CD4-positive, alpha-beta T cell (primary cell): ENCODE data around the gene OR51B5. TPM values are rescaled to one million over a fixed set of nuclear protein-coding genes. Genes with fewer than 3 reads are reported as not detected.
"Not testable (repeated sequence)": the region's sequence is repeated elsewhere in the genome, so short reads cannot be mapped to it uniquely, and the experiment has no call there.

ENCODE experiments used
- ATAC-seq: fragments of 200-7000 bp; cut with Tn5 transposase; one replicate; pipeline ENCODE4 v1.10.0; 2022; ENCODE audit warnings: mild to moderate bottlenecking; ENCODE audit not compliant: poor library complexity
- CTCF ChIA-PET: fragments of 350-600 bp; sonication (Branson Sonifier 250); formaldehyde crosslinking; loops from one replicate; lab custom pipeline; 2021; ENCODE audit warnings: antibody characterized with exemption, inconsistent platforms; lab: Charles Lee
- POLR2A ChIA-PET: fragments of 350-600 bp; sonication (Branson Sonifier 250); formaldehyde crosslinking; loops from one replicate; lab custom pipeline; 2021; ENCODE audit warnings: antibody characterized with exemption, inconsistent platforms; lab: Charles Lee
- DNase-seq, 14 experiments: peaks; one replicate each; pipeline ENCODE4 v3.0.0-alpha.2; 2013 to 2020; ENCODE audit warnings: mixed read lengths in 2 of 14
- H3K27ac ChIP-seq, 2 donors: one replicate each; pipeline versions ENCODE4 v1.5.1 to v1.7.0; 2013; ENCODE audit warnings: low read length in 2 of 2, low read depth in 1 of 2, mild to moderate bottlenecking in 1 of 2
- H3K27me3 ChIP-seq, 2 experiments: 1 replicate in 1 of 2; 2 replicates in 1 of 2; pipeline versions ENCODE4 v1.6.1 to v1.7.0; 2013; ENCODE audit warnings: low read length in 2 of 2, control low read depth in 1 of 2, mild to moderate bottlenecking in 1 of 2, moderate library complexity in 1 of 2; ENCODE audit not compliant: insufficient read depth in 2 of 2, control insufficient read depth in 1 of 2
- H3K36me3 ChIP-seq: one replicate; pipeline ENCODE4 v1.6.1; 2013; ENCODE audit warnings: low read length, control low read depth; ENCODE audit not compliant: insufficient read depth
- H3K4me1 ChIP-seq: one replicate; pipeline ENCODE4 v1.6.1; 2013; ENCODE audit warnings: low read length, control low read depth; ENCODE audit not compliant: insufficient read depth
- H3K4me3 ChIP-seq: one replicate; pipeline ENCODE4 v1.5.1; 2013; ENCODE audit warnings: mild to moderate bottlenecking, low read length, moderate library complexity
- H3K9me3 ChIP-seq, 2 experiments: 1 replicate in 1 of 2; 2 replicates in 1 of 2; pipeline versions ENCODE4 v1.6.1 to v1.7.0; 2013; ENCODE audit warnings: low read length in 2 of 2, mild to moderate bottlenecking in 2 of 2, control low read depth in 1 of 2, moderate library complexity in 1 of 2; ENCODE audit not compliant: control insufficient read depth in 1 of 2, insufficient read depth in 1 of 2
- H3K27ac Mint-ChIP-seq: one replicate; pipeline ENCODE4 v1.8.0; 2020; ENCODE audit warnings: mixed read lengths
- H3K27me3 Mint-ChIP-seq: one replicate; pipeline ENCODE4 v1.8.0; 2021; ENCODE audit warnings: mixed read lengths
- H3K36me3 Mint-ChIP-seq: one replicate; pipeline ENCODE4 v1.8.0; 2021; ENCODE audit warnings: low read depth, mixed read lengths
- H3K4me1 Mint-ChIP-seq: one replicate; pipeline ENCODE4 v1.8.0; 2021; ENCODE audit warnings: low read depth, mixed read lengths
- H3K4me3 Mint-ChIP-seq: one replicate; pipeline ENCODE4 v1.8.0; 2020; ENCODE audit warnings: mild to moderate bottlenecking, mixed read lengths
- H3K9me3 Mint-ChIP-seq: one replicate; pipeline ENCODE4 v1.8.0; 2020; ENCODE audit warnings: mixed read lengths
- intact Hi-C, 2 experiments: fragments of 100-400 bp; cut with DNase I in 1 of 2; cut with micrococcal nuclease in 1 of 2; formaldehyde crosslinking; loops; one replicate each; pipeline versions ENCODE4 v1.15.1 to v1.9.0; 2023 to 2025; cut with DNase I, micrococcal nuclease
- total RNA-seq, 174 experiments: library from RNA in 2 of 174; stranded (reverse) in 2 of 174; gene quantifications; one replicate each; pipeline ENCODE4 v1.2.3 and lab custom pipeline; 2021 to 2026
- TF ChIP-seq, protein P1 (sequence below): fragments of 200-600 bp; IDR thresholded peaks from one replicate; pipeline ENCODE4 v1.8.0; 2022; ENCODE audit warnings: antibody characterized with exemption, mild to moderate bottlenecking

Gene OR51B5
- total RNA-seq, 2 experiments from 2014 or later = 0.30 TPM; not detected in 1

DNA sequence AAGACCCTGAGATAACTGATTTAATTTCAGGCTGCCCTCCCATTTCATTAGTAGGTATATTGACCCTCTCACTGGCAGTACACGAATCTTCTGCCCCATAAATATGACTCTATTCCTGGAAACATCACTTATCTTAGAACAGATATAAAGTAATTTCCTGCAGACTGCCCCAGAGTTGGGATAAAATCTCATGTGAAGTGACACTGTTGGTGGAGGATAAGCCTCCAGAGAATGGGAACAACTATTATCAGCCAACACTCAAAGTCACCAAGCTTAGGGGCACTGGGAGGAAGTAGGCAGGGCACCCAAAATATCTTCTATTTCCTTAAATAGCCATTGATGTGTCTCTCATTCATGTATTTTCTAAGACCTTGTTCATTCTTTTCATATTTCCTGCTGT is 8.2 kb downstream of the OR51B5 start:
- peaks cover 12% of the 10 kb centered on the region for H3K27me3 Mint-ChIP-seq
- H3K9me3 Mint-ChIP-seq = no peaks in the 10 kb centered on the region
- H3K4me1 Mint-ChIP-seq = no peaks in the 10 kb centered on the region
- H3K36me3 ChIP-seq = no peaks in the 10 kb centered on the region
- H3K27ac Mint-ChIP-seq = no peak overlapping the region
- DNase-seq = no peak
- H3K36me3 Mint-ChIP-seq = no peaks in the 10 kb centered on the region
- H3K27ac ChIP-seq = no peak overlapping the region
- no peaks in the 10 kb centered on the region for H3K9me3 ChIP-seq
- ChIA-PET CTCF (no interaction called here), POLR2A (no interaction called here)
- intact Hi-C loops = no loop called here
- no peak overlapping the region for H3K4me3 Mint-ChIP-seq
- ATAC-seq = no peak
- no peaks in the 10 kb centered on the region for H3K27me3 ChIP-seq
- no peaks in the 10 kb centered on the region for H3K4me1 ChIP-seq
- H3K4me3 ChIP-seq = no peak overlapping the region
- TF ChIP-seq, protein P1, sequence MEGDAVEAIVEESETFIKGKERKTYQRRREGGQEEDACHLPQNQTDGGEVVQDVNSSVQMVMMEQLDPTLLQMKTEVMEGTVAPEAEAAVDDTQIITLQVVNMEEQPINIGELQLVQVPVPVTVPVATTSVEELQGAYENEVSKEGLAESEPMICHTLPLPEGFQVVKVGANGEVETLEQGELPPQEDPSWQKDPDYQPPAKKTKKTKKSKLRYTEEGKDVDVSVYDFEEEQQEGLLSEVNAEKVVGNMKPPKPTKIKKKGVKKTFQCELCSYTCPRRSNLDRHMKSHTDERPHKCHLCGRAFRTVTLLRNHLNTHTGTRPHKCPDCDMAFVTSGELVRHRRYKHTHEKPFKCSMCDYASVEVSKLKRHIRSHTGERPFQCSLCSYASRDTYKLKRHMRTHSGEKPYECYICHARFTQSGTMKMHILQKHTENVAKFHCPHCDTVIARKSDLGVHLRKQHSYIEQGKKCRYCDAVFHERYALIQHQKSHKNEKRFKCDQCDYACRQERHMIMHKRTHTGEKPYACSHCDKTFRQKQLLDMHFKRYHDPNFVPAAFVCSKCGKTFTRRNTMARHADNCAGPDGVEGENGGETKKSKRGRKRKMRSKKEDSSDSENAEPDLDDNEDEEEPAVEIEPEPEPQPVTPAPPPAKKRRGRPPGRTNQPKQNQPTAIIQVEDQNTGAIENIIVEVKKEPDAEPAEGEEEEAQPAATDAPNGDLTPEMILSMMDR = no peak

GRCh38 chr11:5324197-5324596 is 19.1 kb downstream of the OR51B5 start, which contains the start of gene OR51B2:
Gene OR51B2 (minus strand): TSS chr11:5324297. CDS start chr11:5324297, 0 bp downstream.
- no peak within 1 kb of the TSS for H3K27ac ChIP-seq
- H3K9me3 ChIP-seq = no peaks in the 10 kb centered on the region
- H3K27me3 ChIP-seq = no peaks in the 10 kb centered on the region
- POLR2A ChIA-PET = no interaction called here
- no peaks in the 10 kb centered on the region for H3K4me1 Mint-ChIP-seq
- no peaks in the 10 kb centered on the region for H3K9me3 Mint-ChIP-seq
- H3K4me3 Mint-ChIP-seq = no peak within 1 kb of the TSS
- intact Hi-C loops = no loop called here
- no peaks in the 10 kb centered on the region for H3K36me3 Mint-ChIP-seq
- DNase-seq = no peak
- TF ChIP-seq, protein P1 = no peak
- no peak within 1 kb of the TSS for H3K27ac Mint-ChIP-seq
- H3K27me3 Mint-ChIP-seq = no peaks in the 10 kb centered on the region
- no peaks in the 10 kb centered on the region for H3K4me1 ChIP-seq
- no peak within 1 kb of the TSS for H3K4me3 ChIP-seq
- H3K36me3 ChIP-seq = no peaks in the 10 kb centered on the region
- CTCF ChIA-PET = no interaction called here
- ATAC-seq = no peak

DNA sequence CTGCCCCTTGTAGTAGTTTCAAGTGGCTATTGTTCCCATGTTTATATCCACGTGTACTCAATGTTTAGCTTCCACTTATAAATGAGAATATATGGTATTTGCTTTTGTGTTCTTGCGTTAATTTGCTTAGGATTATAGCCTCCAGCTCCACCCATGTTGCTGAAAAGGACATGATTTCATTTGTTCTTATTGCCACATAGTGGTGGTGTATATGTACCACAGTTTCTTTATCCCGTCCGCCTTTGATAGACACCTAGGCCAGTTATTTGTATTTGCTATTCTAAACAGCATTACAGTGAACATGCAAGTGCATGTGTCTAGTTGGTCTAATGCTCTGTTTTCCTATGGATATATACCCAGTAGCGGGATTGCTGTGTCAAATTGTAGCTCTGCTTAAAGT is 26.0 kb downstream of the OR51B5 start:
- Mint-ChIP-seq H3K27ac (no peak overlapping the region), H3K4me1 (no peaks in the 10 kb centered on the region), H3K4me3 (no peak overlapping the region), H3K36me3 (no peaks in the 10 kb centered on the region), H3K9me3 (no peaks in the 10 kb centered on the region), H3K27me3 (peaks cover 3% of the 10 kb centered on the region)
- ChIA-PET POLR2A (no interaction called here), CTCF (no interaction called here)
- intact Hi-C loops = no loop called here
- TF ChIP-seq, protein P1 = no peak
- H3K27ac ChIP-seq = no peak overlapping the region
- H3K4me3 ChIP-seq = no peak overlapping the region
- no peaks in the 10 kb centered on the region for H3K27me3 ChIP-seq
- no peak for DNase-seq
- H3K9me3 ChIP-seq = no peaks in the 10 kb centered on the region
- no peaks in the 10 kb centered on the region for H3K36me3 ChIP-seq
- no peaks in the 10 kb centered on the region for H3K4me1 ChIP-seq
- no peak for ATAC-seq

- not testable (repeated sequence) for DNase-seq
Measured at GRCh38 chr11:5313326-5314023, 29.8 kb downstream of the OR51B5 start.

More at GRCh38 chr11:5313326-5314023, 29.8 kb downstream of the OR51B5 start:
- H3K4me1 Mint-ChIP-seq, H3K4me1 ChIP-seq, H3K4me3 Mint-ChIP-seq, H3K9me3 ChIP-seq, POLR2A ChIA-PET, H3K4me3 ChIP-seq, CTCF ChIA-PET, H3K36me3 ChIP-seq, H3K27me3 Mint-ChIP-seq, H3K27ac Mint-ChIP-seq, intact Hi-C loops, H3K36me3 Mint-ChIP-seq, ATAC-seq, H3K27ac ChIP-seq, H3K27me3 ChIP-seq, H3K9me3 Mint-ChIP-seq: not testable (repeated sequence)
